Neural progenitor cell (in vitro differentiated cells): Measurements from ENCODE around the gene CIITA. TPM values are rescaled to one million over a fixed set of nuclear protein-coding genes. Genes with fewer than 3 reads are reported as not detected.
"Not testable (repeated sequence)": the region's sequence is repeated elsewhere in the genome, so short reads cannot be mapped to it uniquely, and the experiment has no call there.

ENCODE experiments used
- DNase-seq: peaks from one replicate; pipeline ENCODE4 v3.0.0-alpha.2; 2016; ENCODE audit warnings: low spot score
- H2AFZ ChIP-seq: fragments of 200-600 bp; sonication (generic); replicated peaks from 2 replicates; pipeline ENCODE4 v1.6.1; 2016; ENCODE audit warnings: antibody characterized with exemption
- H3F3A ChIP-seq: fragments of 200-600 bp; sonication (generic); 2 replicates; pipeline ENCODE4 v1.6.1; 2016; ENCODE audit warnings: antibody characterized with exemption, low read depth
- H3K27ac ChIP-seq: fragments of 200-600 bp; sonication (generic); 2 replicates; pipeline ENCODE4 v1.5.1; 2016; ENCODE audit warnings: mild to moderate bottlenecking
- H3K27me3 ChIP-seq: fragments of 200-600 bp; sonication (generic); 2 replicates; pipeline ENCODE4 v1.6.1; 2016; ENCODE audit warnings: mild to moderate bottlenecking, moderate library complexity
- H3K36me3 ChIP-seq: fragments of 200-600 bp; sonication (generic); 2 replicates; pipeline ENCODE4 v1.5.1; 2016
- H3K4me1 ChIP-seq: fragments of 200-600 bp; sonication (generic); 2 replicates; pipeline ENCODE4 v1.6.1; 2016; ENCODE audit warnings: mixed run types
- H3K4me2 ChIP-seq: fragments of 200-600 bp; sonication (generic); 2 replicates; pipeline ENCODE4 v1.6.1; 2016
- H3K4me3 ChIP-seq: fragments of 200-600 bp; sonication (generic); 2 replicates; pipeline ENCODE4 v1.5.1; 2016
- H3K79me2 ChIP-seq: fragments of 200-600 bp; sonication (generic); 2 replicates; pipeline ENCODE4 v1.6.1; 2016; ENCODE audit warnings: low read depth
- H3K9ac ChIP-seq: fragments of 200-600 bp; sonication (generic); 2 replicates; pipeline ENCODE4 v1.6.1; 2016
- H3K9me3 ChIP-seq: fragments of 200-600 bp; sonication (generic); 2 replicates; pipeline ENCODE4 v1.5.1; 2016; ENCODE audit warnings: low read depth
- H4K20me1 ChIP-seq: fragments of 200-600 bp; sonication (generic); 2 replicates; pipeline ENCODE4 v1.6.1; 2016; ENCODE audit warnings: low read depth
- H3K27ac Mint-ChIP-seq: 3 replicates; pipeline ENCODE4 v1.8.0; 2021; ENCODE audit warnings: mixed read lengths
- H3K27me3 Mint-ChIP-seq: 2 replicates; pipeline ENCODE4 v1.8.0; 2022; ENCODE audit warnings: low read depth, mild to moderate bottlenecking, inconsistent platforms, moderate library complexity, mixed read lengths; ENCODE audit not compliant: insufficient read depth
- H3K36me3 Mint-ChIP-seq: 3 replicates; pipeline ENCODE4 v1.8.0; 2021; ENCODE audit warnings: mixed read lengths
- H3K4me1 Mint-ChIP-seq: 3 replicates; pipeline ENCODE4 v1.8.0; 2021; ENCODE audit warnings: mixed read lengths
- H3K4me3 Mint-ChIP-seq: 3 replicates; pipeline ENCODE4 v1.8.0; 2021; ENCODE audit warnings: mild to moderate bottlenecking, moderate library complexity, mixed read lengths
- H3K9me3 Mint-ChIP-seq: 3 replicates; pipeline ENCODE4 v1.8.0; 2020; ENCODE audit warnings: mixed read lengths
- EZH2 ChIP-seq: fragments of 200-600 bp; sonication (generic); IDR thresholded peaks from 2 replicates; pipeline ENCODE4 v1.6.1; 2017; ENCODE audit warnings: antibody characterized with exemption, mild to moderate bottlenecking, moderate library complexity
- EZH2phosphoT487 ChIP-seq: fragments of 200-600 bp; sonication (generic); IDR thresholded peaks from 2 replicates; pipeline ENCODE4 v1.6.1; 2017; ENCODE audit warnings: antibody characterized with exemption
- total RNA-seq: library from RNA; depleted of rRNA; stranded (reverse); fragments of >200 nt; gene quantifications from 2 replicates; pipeline ENCODE4 v1.2.3, GENCODE V29; 2015; ENCODE audit warnings: low replicate concordance
- TF ChIP-seq, protein P1 (sequence below): fragments of 200-600 bp; sonication (generic); IDR thresholded peaks from 2 replicates; pipeline ENCODE4 v1.5.1; 2017; ENCODE audit warnings: antibody characterized with exemption, mild to moderate bottlenecking

CIITA gene
- total RNA-seq, 1 donor from 2014 or later: not detected

DNA sequence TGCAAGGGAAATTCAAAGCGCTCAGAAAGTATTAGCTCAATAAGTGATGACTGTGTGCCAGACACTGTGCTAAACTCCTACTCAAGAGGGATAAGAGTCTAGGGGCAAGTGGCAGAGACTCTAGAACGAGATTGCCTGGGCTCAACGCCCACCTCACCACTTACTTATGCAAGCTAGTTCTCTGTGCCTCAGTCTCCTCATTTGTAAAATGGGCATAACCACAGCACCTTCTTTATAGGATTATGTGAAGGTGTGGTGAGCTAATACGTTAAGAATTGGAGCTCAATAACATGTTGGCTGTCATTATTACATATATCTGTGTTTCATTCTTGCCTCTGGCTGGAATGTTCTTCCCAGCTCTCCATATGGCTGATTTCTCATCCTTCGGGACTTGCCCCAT, 49.9 kb downstream of the CIITA start:
- Mint-ChIP-seq H3K9me3 (no peaks in the 10 kb centered on the region), H3K27me3 (peaks cover 4% of the 10 kb centered on the region), H3K4me1 (no peaks in the 10 kb centered on the region), H3K4me3 (no peak overlapping the region), H3K36me3 (peaks cover 5% of the 10 kb centered on the region), H3K27ac (no peak overlapping the region)
- no peak overlapping the region for H3K4me3 ChIP-seq
- no peaks in the 10 kb centered on the region for H3K9me3 ChIP-seq
- H3K27me3 ChIP-seq: no peaks in the 10 kb centered on the region
- H3K79me2 ChIP-seq: no peaks in the 10 kb centered on the region
- H3F3A ChIP-seq: no peaks in the 10 kb centered on the region
- no peaks in the 10 kb centered on the region for H3K4me1 ChIP-seq
- H3K4me2 ChIP-seq: no peak overlapping the region
- H3K36me3 ChIP-seq: no peaks in the 10 kb centered on the region
- H2AFZ ChIP-seq: no peak overlapping the region
- H3K9ac ChIP-seq: no peak overlapping the region
- DNase-seq: no peak
- H4K20me1 ChIP-seq: peaks cover 9% of the 10 kb centered on the region
- TF ChIP-seq EZH2phosphoT487: no peak
- TF ChIP-seq, protein P1, sequence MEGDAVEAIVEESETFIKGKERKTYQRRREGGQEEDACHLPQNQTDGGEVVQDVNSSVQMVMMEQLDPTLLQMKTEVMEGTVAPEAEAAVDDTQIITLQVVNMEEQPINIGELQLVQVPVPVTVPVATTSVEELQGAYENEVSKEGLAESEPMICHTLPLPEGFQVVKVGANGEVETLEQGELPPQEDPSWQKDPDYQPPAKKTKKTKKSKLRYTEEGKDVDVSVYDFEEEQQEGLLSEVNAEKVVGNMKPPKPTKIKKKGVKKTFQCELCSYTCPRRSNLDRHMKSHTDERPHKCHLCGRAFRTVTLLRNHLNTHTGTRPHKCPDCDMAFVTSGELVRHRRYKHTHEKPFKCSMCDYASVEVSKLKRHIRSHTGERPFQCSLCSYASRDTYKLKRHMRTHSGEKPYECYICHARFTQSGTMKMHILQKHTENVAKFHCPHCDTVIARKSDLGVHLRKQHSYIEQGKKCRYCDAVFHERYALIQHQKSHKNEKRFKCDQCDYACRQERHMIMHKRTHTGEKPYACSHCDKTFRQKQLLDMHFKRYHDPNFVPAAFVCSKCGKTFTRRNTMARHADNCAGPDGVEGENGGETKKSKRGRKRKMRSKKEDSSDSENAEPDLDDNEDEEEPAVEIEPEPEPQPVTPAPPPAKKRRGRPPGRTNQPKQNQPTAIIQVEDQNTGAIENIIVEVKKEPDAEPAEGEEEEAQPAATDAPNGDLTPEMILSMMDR: no peak
- no peak for TF ChIP-seq EZH2
- H3K27ac ChIP-seq: no peak overlapping the region

DNA sequence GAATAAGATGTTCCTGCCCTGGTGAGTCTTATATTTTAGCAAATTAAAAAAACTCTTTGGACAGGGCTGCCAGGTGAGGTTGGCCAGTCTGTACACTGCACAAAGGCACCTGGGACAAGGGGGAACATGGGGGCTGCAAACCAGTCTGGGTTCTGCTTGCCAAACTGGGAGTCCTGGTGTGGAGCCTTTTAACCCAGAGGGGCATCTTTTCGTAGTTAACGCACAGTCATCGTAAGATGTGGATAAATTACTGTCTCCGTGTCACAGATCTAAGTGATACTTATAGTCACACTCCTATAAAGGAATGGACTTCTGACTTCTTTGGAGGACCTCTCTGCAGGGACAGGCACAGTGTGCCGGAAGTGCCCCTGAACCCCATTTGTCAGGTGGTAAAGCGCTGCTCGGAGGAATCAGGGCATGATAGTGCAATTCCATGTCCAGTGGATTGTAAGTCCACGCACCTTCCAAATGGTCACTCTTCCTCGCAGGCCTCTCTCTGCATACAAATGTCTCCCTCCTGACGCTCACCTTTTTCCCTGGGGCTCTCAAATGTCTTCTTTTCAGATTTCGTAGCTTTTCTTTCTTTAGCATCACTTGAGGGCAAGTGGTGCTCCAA, 50.6 kb downstream of the CIITA start:
- no peak overlapping the region for H3K9ac ChIP-seq
- Mint-ChIP-seq H3K9me3 (no peaks in the 10 kb centered on the region), H3K4me3 (no peak overlapping the region), H3K4me1 (no peaks in the 10 kb centered on the region), H3K27me3 (peaks cover 4% of the 10 kb centered on the region), H3K36me3 (peaks cover 5% of the 10 kb centered on the region), H3K27ac (peak overlapping the region; percentile 1)
- H3K4me2 ChIP-seq: no peak overlapping the region
- H3K4me3 ChIP-seq: no peak overlapping the region
- H3K79me2 ChIP-seq: no peaks in the 10 kb centered on the region
- no peak overlapping the region for H2AFZ ChIP-seq
- H3F3A ChIP-seq: no peaks in the 10 kb centered on the region
- H3K36me3 ChIP-seq: no peaks in the 10 kb centered on the region
- no peaks in the 10 kb centered on the region for H3K9me3 ChIP-seq
- peaks cover 9% of the 10 kb centered on the region for H4K20me1 ChIP-seq
- TF ChIP-seq EZH2phosphoT487 (no peak), EZH2 (no peak)
- DNase-seq: no peak
- H3K4me1 ChIP-seq: no peaks in the 10 kb centered on the region
- no peak overlapping the region for H3K27ac ChIP-seq
- H3K27me3 ChIP-seq: no peaks in the 10 kb centered on the region

DNA sequence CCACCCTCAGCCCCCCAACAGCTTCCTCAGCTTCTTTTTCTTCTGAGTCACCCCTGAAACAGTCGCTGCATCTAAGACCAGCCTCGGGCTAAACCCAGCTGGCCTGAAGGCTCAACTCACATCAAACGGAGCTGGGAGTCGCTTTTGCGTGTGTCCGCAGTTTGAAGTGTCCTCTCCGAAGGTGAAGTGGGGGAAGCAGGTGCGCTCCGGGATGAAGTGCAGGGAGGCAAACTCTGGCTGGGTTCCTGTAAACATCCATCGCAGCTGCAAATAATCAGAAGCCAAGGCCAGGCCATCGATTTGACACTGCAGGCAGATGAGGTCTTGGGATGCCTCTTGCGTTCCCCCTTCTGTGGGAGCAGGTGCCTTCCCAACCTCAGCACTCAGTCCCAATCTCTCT, 52.1 kb downstream of the CIITA start:
- H3F3A ChIP-seq, H3K4me1 Mint-ChIP-seq, H3K9me3 ChIP-seq, H3K79me2 ChIP-seq, DNase-seq, H3K4me1 ChIP-seq, H3K9me3 Mint-ChIP-seq, H3K27ac Mint-ChIP-seq, H3K4me3 ChIP-seq, H2AFZ ChIP-seq, H3K4me2 ChIP-seq, H3K27ac ChIP-seq, H3K4me3 Mint-ChIP-seq, H3K36me3 ChIP-seq, H3K36me3 Mint-ChIP-seq, H3K9ac ChIP-seq, H3K27me3 Mint-ChIP-seq, H3K27me3 ChIP-seq: not testable (repeated sequence)
- peaks cover 16% of the 10 kb centered on the region for H4K20me1 ChIP-seq

DNA sequence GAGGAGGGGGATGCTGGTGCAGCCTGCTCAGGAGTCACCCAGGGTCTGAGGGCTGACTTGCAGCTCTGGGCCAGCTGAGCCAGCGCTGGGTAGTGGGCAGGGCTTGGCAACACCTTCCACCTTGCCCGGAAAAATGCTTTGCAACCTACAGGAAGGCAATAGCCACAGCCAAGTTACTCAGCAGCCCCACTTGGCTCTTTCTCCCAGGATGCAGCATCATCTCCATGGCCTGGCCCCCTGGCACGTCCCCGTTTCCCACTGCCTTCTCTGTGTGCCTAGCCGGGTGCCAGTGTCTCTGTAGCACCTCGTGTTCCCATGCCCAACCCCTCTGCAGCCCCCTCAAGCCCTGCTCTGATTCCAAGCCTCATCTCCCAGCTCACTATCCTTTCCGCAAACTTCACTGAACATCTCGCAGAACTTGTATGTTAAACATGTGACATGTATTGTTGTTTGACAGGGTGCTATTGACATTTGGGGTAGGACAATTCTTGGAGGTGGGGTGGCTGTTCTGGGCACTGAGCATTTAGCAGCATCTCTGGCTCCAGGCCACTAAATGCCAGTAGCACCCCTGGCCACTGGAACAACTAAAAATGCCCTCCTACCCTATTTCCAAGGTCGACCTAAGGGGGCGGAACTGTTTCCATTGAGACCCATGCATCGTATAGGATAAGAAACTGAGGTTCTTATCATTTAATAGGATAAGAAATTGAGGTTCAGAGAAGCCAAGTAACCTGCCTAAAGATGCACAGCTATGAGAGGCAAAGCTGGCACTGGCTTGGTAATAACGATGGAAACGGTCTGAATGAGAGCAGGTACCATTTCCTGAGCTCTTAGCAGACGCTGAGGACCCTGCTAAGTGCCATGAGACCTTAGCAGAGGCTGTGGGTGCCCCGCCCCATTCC, 53.1 kb downstream of the CIITA start:
- TF ChIP-seq, protein P1: no peak
- TF ChIP-seq EZH2phosphoT487 (no peak), EZH2 (no peak)
- H3K4me1 Mint-ChIP-seq: no peaks in the 10 kb centered on the region
- Histone ChIP-seq H3K36me3 (no peaks in the 10 kb centered on the region), H3K4me2 (no peak overlapping the region), H3K27me3 (no peaks in the 10 kb centered on the region), H3K79me2 (peaks cover 3% of the 10 kb centered on the region), H2AFZ (no peak overlapping the region), H3K4me1 (no peaks in the 10 kb centered on the region), H3K4me3 (no peak overlapping the region), H3K27ac (no peak overlapping the region), H4K20me1 (peaks cover 25% of the 10 kb centered on the region), H3K9ac (no peak overlapping the region), H3K9me3 (no peaks in the 10 kb centered on the region), H3F3A (no peaks in the 10 kb centered on the region)
- DNase-seq: no peak
- H3K27ac Mint-ChIP-seq: no peak overlapping the region
- H3K4me3 Mint-ChIP-seq: no peak overlapping the region
- H3K9me3 Mint-ChIP-seq: no peaks in the 10 kb centered on the region
- peaks cover 7% of the 10 kb centered on the region for H3K36me3 Mint-ChIP-seq
- peaks cover 4% of the 10 kb centered on the region for H3K27me3 Mint-ChIP-seq
